Ovary (tissue), 9 donors: ENCODE measurements around the gene GRIK4. TPM values are rescaled to one million over a fixed set of nuclear protein-coding genes. Genes with fewer than 3 reads are reported as not detected.

Experiments used
- DNase-seq, 5 donors: peaks; one replicate each; pipeline ENCODE4 v3.0.0-alpha.2; 2019 to 2020
- H3K27ac ChIP-seq, 2 donors: fragments of 200-600 bp; one replicate each; pipeline versions ENCODE4 v1.5.1 to v1.8.0; 2019 to 2022
- H3K27me3 ChIP-seq: fragments of 200-600 bp; one replicate; pipeline ENCODE4 v1.8.0; 2022
- H3K36me3 ChIP-seq: fragments of 200-600 bp; sonication (generic); one replicate; pipeline ENCODE4 v1.5.1; 2019
- H3K4me1 ChIP-seq: one replicate; pipeline ENCODE4 v1.8.1; 2013; ENCODE audit warnings: mild to moderate bottlenecking, moderate library complexity; ENCODE audit not compliant: insufficient read depth
- H3K4me3 ChIP-seq: fragments of 200-600 bp; sonication (generic); one replicate; pipeline ENCODE4 v1.5.1; 2017
- H3K9me3 ChIP-seq, 2 donors: fragments of 200-600 bp in 1 of 2; sonication (generic) in 1 of 2; one replicate each; pipeline versions ENCODE4 v1.5.1 to v1.8.1; 2013 to 2019; ENCODE audit warnings: mild to moderate bottlenecking in 1 of 2, moderate library complexity in 1 of 2
- CTCF ChIP-seq, 3 donors: fragments of 450-650 bp in 2 of 3; fragments of 200-600 bp in 1 of 3; IDR thresholded peaks; one replicate each; pipeline versions ENCODE4 v1.5.1 to v1.8.0; 2016 to 2022; ENCODE audit warnings: antibody characterized with exemption in 3 of 3, mild to moderate bottlenecking in 1 of 3
- EP300 ChIP-seq: sonication (generic); formaldehyde crosslinking; IDR thresholded peaks from one replicate; pipeline ENCODE4 v1.6.1; 2017; ENCODE audit warnings: antibody characterized with exemption
- POLR2A ChIP-seq: fragments of 450-650 bp; IDR thresholded peaks from one replicate; pipeline ENCODE4 v1.6.1; 2017; ENCODE audit warnings: antibody characterized with exemption, mild to moderate bottlenecking, moderate library complexity
- WGBS, 3 donors: extraction: QIAGEN DNeasy Blood & Tissue Kit in 1 of 3; methylation state at CpG; one replicate each; pipeline versions ENCODE4 v1.1.5 to v1.1.7; 2013 to 2017; 5-methylcytosine and 5-hydroxymethylcytosine counted together
- intact Hi-C, 4 donors: fragments of 100-400 bp; cut with DNase I; formaldehyde crosslinking; loops; one replicate each; pipeline versions ENCODE4 v1.11.0 to v1.15.1; 2022 to 2023
- polyA plus RNA-seq, 2 donors: library from polyadenylated mRNA; stranded (reverse); fragments of 200-250 nt in 1 of 2; fragments of 350-450 nt in 1 of 2; fragmentation: Illumina TruSeq in 1 of 2; extraction: RNeasy Lipid Tissue Mini Kit (QIAGEN cat#74804) in 1 of 2; gene quantifications; one replicate each; pipeline ENCODE4 v1.2.3, GENCODE V29; 2013 to 2014
- total RNA-seq, 7 donors: library from RNA; depleted of rRNA in 2 of 7; stranded (reverse); fragments of >200 nt in 2 of 7; fragmentation: NEBNext Ultra II Directional in 3 of 7; extraction: Animal tissue kit (Norgen Biotek cat#: 25700) in 3 of 7; gene quantifications; one replicate each; pipeline versions ENCODE4 v1.1.0 to v1.2.4, GENCODE V29; 2016 to 2023
- donor health status: DM: no; HTN: no; CAD: no; lungs with moderate emphysema.
- donor health status: DM: no; HTN: no; CAD: no.
- donor health status: Bipolar disorder and iron deficiency.
- donor health status: DM: yes; HTN: yes; CAD: no.
- donor health status: DM: no; HTN: no; CAD: no.
- donor health status: DM: yes; HTN: yes; CAD: no.

Gene GRIK4
- total and polyA plus RNA-seq, 9 donors = 1.3 to 13.4 (median 2.3) TPM

- intact Hi-C loops = no loop called here
- H3K9me3 ChIP-seq = no peaks in the 10 kb centered on the region
- H3K27ac ChIP-seq = no peak overlapping the region
- 91 to 100% (median 97%) methylated on average over 1 of the region's 1 CpG for WGBS, 3 donors
- no peak overlapping the region for H3K4me3 ChIP-seq
- no peak for TF ChIP-seq EP300
- TF ChIP-seq POLR2A = no peak
- no peak for TF ChIP-seq CTCF (IDR thresholded peaks at IDR 0.05)
- no peaks in the 10 kb centered on the region for H3K36me3 ChIP-seq
- H3K27me3 ChIP-seq = no peaks in the 10 kb centered on the region
- H3K4me1 ChIP-seq = no peaks in the 10 kb centered on the region
- DNase-seq = no peak
These were observed 487.0 kb downstream of the GRIK4 start for GRCh38 chr11:120998581-120998980.

- TF ChIP-seq EP300 (no peak), CTCF (IDR thresholded peaks at IDR 0.05) (no peak), POLR2A (no peak)
- Histone ChIP-seq H3K4me1 (no peaks in the 10 kb centered on the region), H3K36me3 (no peaks in the 10 kb centered on the region), H3K27ac (no peak overlapping the region), H3K4me3 (no peak overlapping the region), H3K27me3 (no peaks in the 10 kb centered on the region), H3K9me3 (no peaks in the 10 kb centered on the region)
- 48 to 55% (median 51%) methylated on average over 4 of the region's 4 CpGs for WGBS, 3 donors
- DNase-seq = no peak
- intact Hi-C loops = no loop called here
These were observed 492.8 kb downstream of the GRIK4 start for GRCh38 chr11:121004206-121004840.

DNA sequence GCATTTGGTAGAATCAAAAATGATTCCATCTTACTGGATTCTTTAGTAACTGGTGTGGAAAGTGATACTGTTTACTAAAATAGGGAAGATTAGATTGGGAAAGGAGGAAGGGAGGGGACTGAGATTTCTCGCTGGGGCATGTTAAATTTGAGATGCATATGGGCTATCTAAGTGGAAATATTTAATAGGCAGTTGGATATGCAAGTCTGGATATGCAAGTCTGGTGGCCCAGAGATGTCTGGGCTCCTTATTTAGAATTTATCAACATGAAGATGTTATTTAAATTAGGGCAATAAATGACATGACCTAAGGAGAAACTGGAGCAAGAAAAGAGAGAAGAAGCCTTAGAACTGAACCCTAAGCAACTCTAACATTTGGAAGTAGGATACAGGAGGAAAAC lies 495.4 kb downstream of the GRIK4 start:
- 78 to 86% (median 81%) methylated on average over 1 of the region's 1 CpG for WGBS, 3 donors

DNA sequence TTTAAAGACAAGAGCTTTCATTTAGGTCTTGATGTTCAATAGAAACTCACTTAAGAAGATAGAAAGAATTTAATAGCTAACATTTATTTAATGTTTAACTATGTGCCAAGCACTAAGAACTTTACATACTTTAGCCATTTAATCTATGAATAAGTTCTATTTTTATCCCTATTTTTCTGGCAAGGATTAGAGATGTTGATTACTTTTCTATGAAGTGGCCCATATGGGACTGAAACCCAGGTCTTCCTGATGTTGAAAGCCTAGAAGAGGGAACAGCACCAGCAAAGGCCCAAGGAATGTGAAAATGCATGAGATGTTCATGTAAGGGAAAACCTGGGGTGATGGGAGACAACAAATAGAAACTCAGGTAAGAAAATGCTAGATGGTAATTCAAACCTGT lies 497.0 kb downstream of the GRIK4 start:
- DNase-seq = no peak
- Histone ChIP-seq H3K27me3 (no peaks in the 10 kb centered on the region), H3K36me3 (no peaks in the 10 kb centered on the region), H3K4me1 (no peaks in the 10 kb centered on the region), H3K27ac (no peak overlapping the region), H3K4me3 (no peak overlapping the region), H3K9me3 (no peaks in the 10 kb centered on the region)
- intact Hi-C loops = no loop called here
- TF ChIP-seq POLR2A = no peak
- no peak for TF ChIP-seq CTCF (IDR thresholded peaks at IDR 0.05)
- no peak for TF ChIP-seq EP300

More for the DNA sequence above, 495.4 kb downstream of the GRIK4 start:
- DNase-seq = no peak
- Histone ChIP-seq H3K4me3 (no peak overlapping the region), H3K27me3 (no peaks in the 10 kb centered on the region), H3K36me3 (no peaks in the 10 kb centered on the region), H3K27ac (no peak overlapping the region), H3K9me3 (no peaks in the 10 kb centered on the region), H3K4me1 (no peaks in the 10 kb centered on the region)
- TF ChIP-seq CTCF (IDR thresholded peaks at IDR 0.05) (no peak), EP300 (no peak), POLR2A (no peak)
- intact Hi-C loops = no loop called here
